GM19397 (cell line): Measurements from ENCODE around the gene PGD.
"Not testable (repeated sequence)": the region's sequence is repeated elsewhere in the genome, so short reads cannot be mapped to it uniquely, and the experiment has no call there.

Experiments used
- ATAC-seq: cut with Tn5 transposase; IDR thresholded peaks from one replicate; pipeline ENCODE4 v1.9.1; 2021; ENCODE audit warnings: mild to moderate bottlenecking, moderate library complexity; ENCODE audit not compliant: unreplicated experiment

The PGD gene

GRCh38 chr1:10433790-10434189 is 34.9 kb downstream of the PGD start:
- no peak for ATAC-seq

GRCh38 chr1:10434590-10434989 is 35.7 kb downstream of the PGD start:
- no peak for ATAC-seq

- ATAC-seq: no peak
Measured at GRCh38 chr1:10437052-10437451, 38.2 kb downstream of the PGD start.

- no peak for ATAC-seq
Measured at GRCh38 chr1:10438677-10439163, 39.9 kb downstream of the PGD start.

GRCh38 chr1:10440305-10440704 is 41.4 kb downstream of the PGD start:
- no peak for ATAC-seq

- ATAC-seq: no peak
Measured at GRCh38 chr1:10440794-10441193, 41.9 kb downstream of the PGD start.

GRCh38 chr1:10444248-10444647 is 45.4 kb downstream of the PGD start:
- no peak for ATAC-seq

GRCh38 chr1:10444795-10445397 is 46.0 kb downstream of the PGD start:
- ATAC-seq: no peak

GRCh38 chr1:10446790-10447422 is 48.0 kb downstream of the PGD start:
- no peak for ATAC-seq

- no peak for ATAC-seq
Measured at GRCh38 chr1:10449751-10450150, 50.9 kb downstream of the PGD start, which contains the start of gene CORT. CORT (plus strand) TSS chr1:10450031; CDS start chr1:10450224, 193 bp downstream.

GRCh38 chr1:10450156-10450814 is 51.4 kb downstream of the PGD start:
- no peak for ATAC-seq

GRCh38 chr1:10450836-10451235 is 52.0 kb downstream of the PGD start:
- ATAC-seq: no peak

- no peak for ATAC-seq
Measured at GRCh38 chr1:10451287-10451686, 52.4 kb downstream of the PGD start.

- ATAC-seq: no peak
Measured at GRCh38 chr1:10456048-10456447, 57.2 kb downstream of the PGD start.

- no peak for ATAC-seq
Measured at GRCh38 chr1:10456661-10457060, 57.8 kb downstream of the PGD start.

- not testable (repeated sequence) for ATAC-seq
Measured at GRCh38 chr1:10457462-10457861, 58.6 kb downstream of the PGD start.

GRCh38 chr1:10457875-10458274 is 59.0 kb downstream of the PGD start:
- ATAC-seq: no peak

- no peak for ATAC-seq
Measured at GRCh38 chr1:10459184-10459583, 60.3 kb downstream of the PGD start.

GRCh38 chr1:10467078-10467477 is 68.2 kb downstream of the PGD start:
- ATAC-seq: no peak

GRCh38 chr1:10470043-10470442 is 71.2 kb downstream of the PGD start:
- no peak for ATAC-seq
